Smooth muscle cell (in vitro differentiated cells): ENCODE data around the gene FLACC1. TPM values are rescaled to one million over a fixed set of nuclear protein-coding genes. Genes with fewer than 3 reads are reported as not detected.

ENCODE experiments used
- DNase-seq: peaks from one replicate; lab custom pipeline; 2025; ENCODE audit not compliant: unreplicated experiment; lab: John Stamatoyannopoulos, UW
- H2AFZ ChIP-seq: fragments of 200-600 bp; sonication (generic); 2 replicates; pipeline ENCODE4 v1.6.0; 2016; ENCODE audit warnings: antibody characterized with exemption, low read depth, mild to moderate bottlenecking
- H3F3A ChIP-seq: fragments of 200-600 bp; sonication (generic); 2 replicates; pipeline ENCODE4 v1.6.0; 2017; ENCODE audit warnings: antibody characterized with exemption, low read depth
- H3K27ac ChIP-seq: fragments of 200-600 bp; sonication (generic); 2 replicates; pipeline ENCODE4 v1.5.1; 2016; ENCODE audit warnings: low read depth, mild to moderate bottlenecking
- H3K27me3 ChIP-seq: fragments of 200-600 bp; sonication (generic); 2 replicates; pipeline ENCODE4 v1.6.1; 2016; ENCODE audit warnings: low read depth, mild to moderate bottlenecking
- H3K36me3 ChIP-seq: fragments of 200-600 bp; sonication (generic); 2 replicates; pipeline ENCODE4 v1.5.1; 2016; ENCODE audit warnings: low read depth
- H3K4me1 ChIP-seq: fragments of 200-600 bp; sonication (generic); 2 replicates; pipeline ENCODE4 v1.5.1; 2016; ENCODE audit warnings: low read depth
- H3K4me2 ChIP-seq: fragments of 200-600 bp; sonication (generic); 2 replicates; pipeline ENCODE4 v1.6.0; 2016; ENCODE audit warnings: mild to moderate bottlenecking
- H3K4me3 ChIP-seq: fragments of 200-600 bp; sonication (generic); 2 replicates; pipeline ENCODE4 v1.5.1; 2016; ENCODE audit warnings: mild to moderate bottlenecking
- H3K79me2 ChIP-seq: fragments of 200-600 bp; sonication (generic); 2 replicates; pipeline ENCODE4 v1.6.0; 2016; ENCODE audit warnings: low read depth, mild to moderate bottlenecking
- H3K9ac ChIP-seq: fragments of 200-600 bp; sonication (generic); 2 replicates; pipeline ENCODE4 v1.6.0; 2016; ENCODE audit warnings: low read depth
- H3K9me3 ChIP-seq: fragments of 200-600 bp; sonication (generic); replicated peaks from 2 replicates; pipeline ENCODE4 v1.5.1; 2016; ENCODE audit warnings: low read depth
- H4K20me1 ChIP-seq: fragments of 200-600 bp; sonication (generic); 2 replicates; pipeline ENCODE4 v1.6.0; 2016; ENCODE audit warnings: low read depth
- WGBS: methylation state at CpG from one replicate; pipeline ENCODE4 v1.1.7; 2016; ENCODE audit warnings: low lambda C conversion rate; 5-methylcytosine and 5-hydroxymethylcytosine counted together
- polyA plus RNA-seq: library from polyadenylated mRNA; unstranded; fragments of >200 nt; fragmentation: Nextera tagmentation; extraction: Ambion mirVana; gene quantifications from 2 replicates; pipeline ENCODE4 v1.2.1, GENCODE V29; 2016
- total RNA-seq: library from RNA; depleted of rRNA; stranded (reverse); fragments of >200 nt; gene quantifications from 2 replicates; pipeline ENCODE4 v1.2.3, GENCODE V29; 2014
- TF ChIP-seq, protein P1 (sequence below): fragments of 200-600 bp; sonication (generic); IDR thresholded peaks from 2 replicates; pipeline ENCODE4 v1.5.1; 2017; ENCODE audit warnings: borderline replicate concordance, mild to moderate bottlenecking, antibody characterized with exemption; ENCODE audit not compliant: insufficient read depth, poor library complexity, severe bottlenecking

Gene FLACC1
- total and polyA plus RNA-seq, 2 experiments from 2014 or later, result 0.76 TPM; not detected in 1

DNA sequence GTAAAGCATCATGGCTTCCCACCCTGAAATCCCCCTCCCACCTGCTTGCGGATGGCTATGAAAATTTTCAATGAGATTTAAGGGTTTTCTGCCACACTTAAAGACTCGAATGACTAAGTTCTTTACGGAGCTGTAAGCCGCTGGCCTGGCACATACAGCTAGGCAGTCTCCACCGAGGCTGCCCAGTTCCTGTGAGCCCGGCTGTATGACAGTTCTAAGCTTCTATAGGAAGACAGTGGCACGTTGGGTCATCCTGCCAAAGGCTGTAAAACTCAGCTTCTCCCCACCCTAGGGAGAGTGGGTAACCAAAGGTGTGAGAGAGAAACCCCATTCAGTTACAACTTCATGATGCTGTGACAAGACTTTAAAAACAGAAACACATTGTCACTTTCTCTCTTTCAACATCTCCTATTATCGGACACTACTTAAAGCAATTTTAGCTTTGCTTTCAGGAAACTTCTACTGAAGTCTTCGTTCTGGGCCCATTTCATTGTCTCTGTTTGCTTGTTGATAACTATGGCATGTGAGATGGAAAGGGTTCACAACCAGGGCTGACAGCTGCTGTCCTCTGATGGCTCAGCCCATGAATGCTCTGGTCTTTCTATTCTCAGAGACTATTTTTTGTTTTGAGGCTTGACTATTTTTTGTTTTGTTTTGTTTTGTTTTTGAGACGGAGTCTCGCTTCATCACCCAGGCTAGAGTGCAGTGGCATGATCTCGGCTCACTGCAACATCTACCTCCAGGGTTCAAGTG, 89.7 kb downstream of the FLACC1 start:
- Histone ChIP-seq H3K27ac (no peak overlapping the region), H3K36me3 (no peaks in the 10 kb centered on the region), H3K9me3 (no peaks in the 10 kb centered on the region), H2AFZ (no peak overlapping the region), H3F3A (no peaks in the 10 kb centered on the region), H3K79me2 (no peaks in the 10 kb centered on the region), H3K4me3 (no peak overlapping the region), H3K9ac (no peak overlapping the region), H3K4me1 (no peaks in the 10 kb centered on the region), H3K27me3 (no peaks in the 10 kb centered on the region), H3K4me2 (no peak overlapping the region), H4K20me1 (no peaks in the 10 kb centered on the region)
- TF ChIP-seq, protein P1, sequence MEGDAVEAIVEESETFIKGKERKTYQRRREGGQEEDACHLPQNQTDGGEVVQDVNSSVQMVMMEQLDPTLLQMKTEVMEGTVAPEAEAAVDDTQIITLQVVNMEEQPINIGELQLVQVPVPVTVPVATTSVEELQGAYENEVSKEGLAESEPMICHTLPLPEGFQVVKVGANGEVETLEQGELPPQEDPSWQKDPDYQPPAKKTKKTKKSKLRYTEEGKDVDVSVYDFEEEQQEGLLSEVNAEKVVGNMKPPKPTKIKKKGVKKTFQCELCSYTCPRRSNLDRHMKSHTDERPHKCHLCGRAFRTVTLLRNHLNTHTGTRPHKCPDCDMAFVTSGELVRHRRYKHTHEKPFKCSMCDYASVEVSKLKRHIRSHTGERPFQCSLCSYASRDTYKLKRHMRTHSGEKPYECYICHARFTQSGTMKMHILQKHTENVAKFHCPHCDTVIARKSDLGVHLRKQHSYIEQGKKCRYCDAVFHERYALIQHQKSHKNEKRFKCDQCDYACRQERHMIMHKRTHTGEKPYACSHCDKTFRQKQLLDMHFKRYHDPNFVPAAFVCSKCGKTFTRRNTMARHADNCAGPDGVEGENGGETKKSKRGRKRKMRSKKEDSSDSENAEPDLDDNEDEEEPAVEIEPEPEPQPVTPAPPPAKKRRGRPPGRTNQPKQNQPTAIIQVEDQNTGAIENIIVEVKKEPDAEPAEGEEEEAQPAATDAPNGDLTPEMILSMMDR, result no peak
- DNase-seq, result no peak
- 90% methylated on average over 11 of the region's 12 CpGs for WGBS

DNA sequence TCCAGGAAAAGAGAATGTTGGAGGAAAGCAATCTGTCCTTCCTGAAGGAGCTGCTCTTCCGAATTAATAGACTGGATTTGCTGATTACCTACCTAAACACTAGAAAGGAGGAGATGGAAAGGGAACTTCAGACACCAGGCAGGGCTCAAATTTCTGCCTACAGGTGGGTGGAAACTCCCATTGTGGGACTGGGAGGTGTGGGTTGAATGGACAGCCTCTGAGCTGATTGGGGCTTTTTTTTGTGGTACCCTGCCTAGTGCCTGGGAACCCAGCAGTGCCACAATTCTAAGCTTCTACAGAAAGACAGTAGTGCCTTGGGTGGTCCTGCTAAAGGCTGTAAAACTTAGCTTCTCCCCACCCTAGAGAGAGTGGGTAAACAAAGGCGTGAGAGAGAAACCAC, 90.5 kb downstream of the FLACC1 start:
- H3K9me3 ChIP-seq, result no peaks in the 10 kb centered on the region
- 99% methylated on average over 2 of the region's 2 CpGs for WGBS
- no peak overlapping the region for H2AFZ ChIP-seq
- H3K4me2 ChIP-seq, result no peak overlapping the region
- H3K36me3 ChIP-seq, result no peaks in the 10 kb centered on the region
- H4K20me1 ChIP-seq, result no peaks in the 10 kb centered on the region
- no peaks in the 10 kb centered on the region for H3K4me1 ChIP-seq
- no peak overlapping the region for H3K27ac ChIP-seq
- H3K9ac ChIP-seq, result no peak overlapping the region
- no peaks in the 10 kb centered on the region for H3K27me3 ChIP-seq
- H3F3A ChIP-seq, result no peaks in the 10 kb centered on the region
- TF ChIP-seq, protein P1, result no peak
- no peak overlapping the region for H3K4me3 ChIP-seq
- no peak for DNase-seq
- H3K79me2 ChIP-seq, result peaks cover 4% of the 10 kb centered on the region

DNA sequence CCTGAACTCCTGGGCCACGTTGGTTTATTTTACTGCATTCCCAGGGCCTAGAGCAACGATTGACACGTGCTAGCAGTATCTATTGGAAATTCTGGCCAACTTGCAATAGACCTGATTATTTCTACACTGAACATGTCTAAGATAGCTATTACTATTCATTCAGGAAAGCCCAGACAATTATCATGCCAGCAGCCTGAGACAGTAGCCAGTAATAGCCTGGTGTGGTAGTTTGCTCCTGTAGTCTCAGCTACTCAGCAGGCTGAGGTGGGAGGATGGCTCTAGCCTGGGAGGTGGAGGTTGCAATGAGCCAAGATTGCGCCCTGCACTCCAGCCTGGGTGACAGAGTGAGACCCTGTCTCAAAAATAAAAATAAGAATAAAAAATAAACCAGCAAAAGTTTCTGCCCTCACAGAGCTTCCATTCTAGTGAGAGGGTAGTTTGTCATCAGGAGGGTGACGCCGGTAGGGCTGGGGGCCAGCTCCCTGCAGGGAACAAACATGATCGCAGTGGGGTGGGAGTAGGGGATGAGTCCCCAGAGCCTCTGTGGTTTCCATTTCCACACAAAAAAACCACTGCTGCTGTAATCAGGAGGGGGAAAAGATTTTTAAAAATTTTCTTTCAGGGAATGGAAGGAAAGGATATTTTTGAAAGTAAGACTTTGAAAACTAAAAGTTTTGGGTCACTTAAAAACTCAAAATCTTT, 92.5 kb downstream of the FLACC1 start:
- H3K9ac ChIP-seq, result no peak overlapping the region
- WGBS, result 86% methylated on average over 7 of the region's 7 CpGs
- H3K27ac ChIP-seq, result no peak overlapping the region
- DNase-seq, result no peak
- H3K4me2 ChIP-seq, result no peak overlapping the region
- TF ChIP-seq, protein P1, result no peak
- peaks cover 10% of the 10 kb centered on the region for H3K79me2 ChIP-seq
- H3K27me3 ChIP-seq, result no peaks in the 10 kb centered on the region
- no peaks in the 10 kb centered on the region for H3F3A ChIP-seq
- H3K4me3 ChIP-seq, result no peak overlapping the region
- H3K36me3 ChIP-seq, result no peaks in the 10 kb centered on the region
- H4K20me1 ChIP-seq, result no peaks in the 10 kb centered on the region
- no peak overlapping the region for H2AFZ ChIP-seq
- H3K9me3 ChIP-seq, result no peaks in the 10 kb centered on the region
- no peaks in the 10 kb centered on the region for H3K4me1 ChIP-seq
